Ascending aorta (tissue), 2 donors: ENCODE measurements around the gene UCHL1. TPM values are rescaled to one million over a fixed set of nuclear protein-coding genes. Genes with fewer than 3 reads are reported as not detected.

ENCODE experiments used
- DNase-seq, 2 donors: peaks; one replicate each; pipeline ENCODE4 v3.0.0-alpha.2; 2019; ENCODE audit warnings: low spot score in 2 of 2
- H3K27ac ChIP-seq, 2 donors: fragments of 200-600 bp; sonication (generic); one replicate each; pipeline ENCODE4 v1.5.1; 2016 to 2017; ENCODE audit warnings: mild to moderate bottlenecking in 1 of 2
- H3K27me3 ChIP-seq: fragments of 200-600 bp; sonication (generic); one replicate; pipeline ENCODE4 v1.5.1; 2017
- H3K36me3 ChIP-seq, 2 donors: fragments of 200-600 bp; sonication (generic); one replicate each; pipeline ENCODE4 v1.5.1; 2016
- H3K4me1 ChIP-seq, 2 donors: fragments of 200-600 bp; sonication (generic); one replicate each; pipeline ENCODE4 v1.5.1; 2016 to 2017; ENCODE audit warnings: mild to moderate bottlenecking in 1 of 2
- H3K4me3 ChIP-seq, 2 donors: fragments of 200-600 bp; sonication (generic); one replicate each; pipeline ENCODE4 v1.5.1; 2016 to 2017; ENCODE audit warnings: mild to moderate bottlenecking in 1 of 2
- H3K9me3 ChIP-seq, 2 donors: fragments of 200-600 bp; sonication (generic); one replicate each; pipeline ENCODE4 v1.5.1; 2016
- CTCF ChIP-seq, 3 experiments: fragments of 200-600 bp in 2 of 3; fragments of 450-650 bp in 1 of 3; sonication (generic) in 2 of 3; IDR thresholded peaks; one replicate each; pipeline ENCODE4 v1.5.1; 2016 to 2019; ENCODE audit warnings: antibody characterized with exemption in 3 of 3, mild to moderate bottlenecking in 1 of 3, moderate library complexity in 1 of 3
- intact Hi-C: fragments of 100-400 bp; cut with DNase I; formaldehyde crosslinking; loops from one replicate; pipeline ENCODE4 v1.15.1; 2023
- total RNA-seq: library from RNA; depleted of rRNA; stranded (reverse); fragments of >200 nt; gene quantifications from one replicate; pipeline ENCODE4 v1.1.0, GENCODE V29; 2016

The UCHL1 gene
- total RNA-seq, 1 donor from 2014 or later = 119 TPM

- Histone ChIP-seq H3K27ac (no peak overlapping the region), H3K36me3 (no peaks in the 10 kb centered on the region), H3K27me3 (no peaks in the 10 kb centered on the region), H3K9me3 (no peaks in the 10 kb centered on the region), H3K4me1 (no peaks in the 10 kb centered on the region), H3K4me3 (no peak overlapping the region)
- intact Hi-C loops = loop anchor here (1.0 to 5.0 kb wide), 4 partner anchors 76 to 606 kb away; no protein-coding TSS in a partner anchor
- DNase-seq = peak in 1 of 2 donors; percentile 67
- TF ChIP-seq CTCF (IDR thresholded peaks at IDR 0.05) = peak; percentile 81 to 87 (median 83)
These were observed 24.4 kb downstream of the UCHL1 start for GRCh38 chr4:41281038-41281634.

- Histone ChIP-seq H3K4me1 (no peaks in the 10 kb centered on the region), H3K27me3 (no peaks in the 10 kb centered on the region), H3K36me3 (no peaks in the 10 kb centered on the region), H3K9me3 (no peaks in the 10 kb centered on the region), H3K27ac (no peak overlapping the region), H3K4me3 (no peak overlapping the region)
- no peak for TF ChIP-seq CTCF (IDR thresholded peaks at IDR 0.05)
- DNase-seq = no peak
- intact Hi-C loops = loop anchor here (5.0 kb wide), 2 partner anchors 75 to 360 kb away; no protein-coding TSS in a partner anchor
These were observed 25.6 kb downstream of the UCHL1 start for GRCh38 chr4:41282366-41282765.

- intact Hi-C loops = no loop called here
These were observed 28.6 kb downstream of the UCHL1 start for GRCh38 chr4:41285202-41285863.

GRCh38 chr4:41285864-41286235, 29.1 kb downstream of the UCHL1 start:
- Histone ChIP-seq H3K9me3 (no peaks in the 10 kb centered on the region), H3K4me1 (no peaks in the 10 kb centered on the region), H3K4me3 (no peak overlapping the region), H3K27ac (no peak overlapping the region), H3K27me3 (no peaks in the 10 kb centered on the region), H3K36me3 (no peaks in the 10 kb centered on the region)
- intact Hi-C loops = no loop called here
- no peak for DNase-seq
- TF ChIP-seq CTCF (IDR thresholded peaks at IDR 0.05) = no peak

More at GRCh38 chr4:41285202-41285863, 28.6 kb downstream of the UCHL1 start:
- no peaks in the 10 kb centered on the region for H3K27me3 ChIP-seq
- H3K9me3 ChIP-seq = no peaks in the 10 kb centered on the region
- H3K36me3 ChIP-seq = no peaks in the 10 kb centered on the region
- H3K27ac ChIP-seq = no peak overlapping the region
- TF ChIP-seq CTCF (IDR thresholded peaks at IDR 0.05) = no peak
- DNase-seq = no peak
- H3K4me3 ChIP-seq = no peak overlapping the region
- H3K4me1 ChIP-seq = no peaks in the 10 kb centered on the region

- intact Hi-C loops = no loop called here
- no peaks in the 10 kb centered on the region for H3K27me3 ChIP-seq
- H3K36me3 ChIP-seq = no peaks in the 10 kb centered on the region
- DNase-seq = no peak
- no peak for TF ChIP-seq CTCF (IDR thresholded peaks at IDR 0.05)
- H3K4me3 ChIP-seq = no peak overlapping the region
- no peaks in the 10 kb centered on the region for H3K9me3 ChIP-seq
- no peak overlapping the region for H3K27ac ChIP-seq
- H3K4me1 ChIP-seq = no peaks in the 10 kb centered on the region
These were observed 30.3 kb downstream of the UCHL1 start for GRCh38 chr4:41287005-41287404.
